M059J (cell line): ENCODE data around the gene OMP. TPM values are rescaled to one million over a fixed set of nuclear protein-coding genes. Genes with fewer than 3 reads are reported as not detected.

Experiments used
- DNase-seq: peaks from one replicate; pipeline ENCODE4 v3.0.0-alpha.2; 2012; ENCODE audit warnings: low read depth
- total RNA-seq: library from RNA; depleted of rRNA; stranded (reverse); fragments of >200 nt; shearing (Covaris generic); gene quantifications from 2 replicates; pipeline ENCODE4 v1.2.3, GENCODE V29; 2014

The OMP gene
- total RNA-seq, 1 experiment from 2014 or later = not detected

- no peak for DNase-seq
Measured at GRCh38 chr11:77122576-77123212, 20.1 kb downstream of the OMP start.

- no peak for DNase-seq
Measured at GRCh38 chr11:77123591-77123990, 21.0 kb downstream of the OMP start.

GRCh38 chr11:77124041-77124440 lies 21.4 kb downstream of the OMP start:
- DNase-seq = no peak

- no peak for DNase-seq
Measured at GRCh38 chr11:77124488-77124887, 21.8 kb downstream of the OMP start.

- DNase-seq = no peak
Measured at GRCh38 chr11:77125191-77125590, 22.6 kb downstream of the OMP start.

- no peak for DNase-seq
Measured at GRCh38 chr11:77125695-77126094, 23.1 kb downstream of the OMP start.

- no peak for DNase-seq
Measured at GRCh38 chr11:77126156-77126775, 23.6 kb downstream of the OMP start.

- DNase-seq = no peak
Measured at GRCh38 chr11:77126861-77127234, 24.2 kb downstream of the OMP start.

- peak; percentile 35 for DNase-seq
Measured at GRCh38 chr11:77127235-77127911, 24.7 kb downstream of the OMP start.

GRCh38 chr11:77127920-77128691 lies 25.5 kb downstream of the OMP start, which contains the start of gene MYO7A:
MYO7A (plus strand) TSS chr11:77128246; CDS start chr11:77130635, 2,389 bp downstream.
- DNase-seq = no peak

- DNase-seq = no peak
Measured at GRCh38 chr11:77129069-77129841, 26.6 kb downstream of the OMP start.

- no peak for DNase-seq
Measured at GRCh38 chr11:77129842-77130756, 27.5 kb downstream of the OMP start.

- peak; percentile 60 for DNase-seq
Measured at GRCh38 chr11:77130763-77131513, 28.3 kb downstream of the OMP start.

GRCh38 chr11:77131560-77131959 lies 28.9 kb downstream of the OMP start:
- no peak for DNase-seq

GRCh38 chr11:77135069-77135468 lies 32.4 kb downstream of the OMP start:
- no peak for DNase-seq

- DNase-seq = peak; percentile 62
Measured at GRCh38 chr11:77136074-77136473, 33.4 kb downstream of the OMP start.

GRCh38 chr11:77136784-77137420 lies 34.3 kb downstream of the OMP start:
- no peak for DNase-seq

- no peak for DNase-seq
Measured at GRCh38 chr11:77137421-77137820, 34.8 kb downstream of the OMP start.

- no peak for DNase-seq
Measured at GRCh38 chr11:77138106-77138649, 35.5 kb downstream of the OMP start.
